B cell (primary cell): ENCODE results near the gene SLC35B2. TPM values are rescaled to one million over a fixed set of nuclear protein-coding genes. Genes with fewer than 3 reads are reported as not detected.

Experiments used
- ATAC-seq: fragments of 200-7000 bp; cut with Tn5 transposase; one replicate; pipeline ENCODE4 v1.10.0; 2021; ENCODE audit warnings: low read depth, mild to moderate bottlenecking, moderate number of reproducible peaks, moderate library complexity
- CTCF ChIA-PET: fragments of 350-600 bp; sonication (Branson Sonifier 250); formaldehyde crosslinking; loops from one replicate; lab custom pipeline; 2021; ENCODE audit warnings: antibody characterized with exemption, inconsistent platforms; lab: Charles Lee
- POLR2A ChIA-PET: fragments of 350-600 bp; sonication (Branson Sonifier 250); formaldehyde crosslinking; loops from one replicate; lab custom pipeline; 2021; ENCODE audit warnings: antibody characterized with exemption; lab: Charles Lee
- DNase-seq: peaks from one replicate; pipeline ENCODE4 v3.0.0; 2013
- H2AFZ ChIP-seq: 2 replicates; pipeline ENCODE4 v1.6.1; 2012; ENCODE audit warnings: mild to moderate bottlenecking, low read depth, low read length; ENCODE audit not compliant: insufficient read depth, poor library complexity, severe bottlenecking
- H3K27ac ChIP-seq, 2 donors: 1 replicate in 1 of 2; 2 replicates in 1 of 2; pipeline ENCODE4 v1.5.1; 2012 to 2013; ENCODE audit warnings: low read length in 2 of 2, mild to moderate bottlenecking in 2 of 2, moderate library complexity in 1 of 2
- H3K27me3 ChIP-seq, 4 experiments: fragments of 200-600 bp in 1 of 4; sonication (generic) in 1 of 4; replicated peaks in 1 of 4; 1 replicate in 2 of 4; 2 replicates in 2 of 4; pipeline versions ENCODE4 v1.6.1 to v1.7.0; 2013 to 2016; ENCODE audit warnings: low read length in 3 of 4, mild to moderate bottlenecking in 2 of 4, mixed read lengths in 1 of 4, moderate library complexity in 1 of 4; ENCODE audit not compliant: insufficient read depth in 4 of 4, control insufficient read depth in 3 of 4; ENCODE audit errors: control extremely low read depth in 1 of 4
- H3K36me3 ChIP-seq, 2 experiments: replicated peaks in 1 of 2; 1 replicate in 1 of 2; 2 replicates in 1 of 2; pipeline versions ENCODE4 v1.6.1 to v1.7.1; 2013; ENCODE audit warnings: low read length in 1 of 2; ENCODE audit not compliant: insufficient read depth in 2 of 2, control insufficient read depth in 1 of 2; ENCODE audit errors: control extremely low read depth in 1 of 2, extremely low read depth in 1 of 2
- H3K4me1 ChIP-seq, 2 donors: fragments of 200-600 bp in 1 of 2; sonication (generic) in 1 of 2; 1 replicate in 1 of 2; 2 replicates in 1 of 2; pipeline versions ENCODE4 v1.5.1 to v1.6.1; 2013 to 2017; ENCODE audit warnings: low read length in 2 of 2; ENCODE audit not compliant: control insufficient read depth in 2 of 2, insufficient read depth in 2 of 2
- H3K4me2 ChIP-seq: replicated peaks from 2 replicates; pipeline ENCODE3; 2012; ENCODE audit warnings: mild to moderate bottlenecking, low read depth, low read length; ENCODE audit not compliant: poor library complexity, severe bottlenecking
- H3K4me3 ChIP-seq, 5 experiments: fragments of 200-600 bp in 1 of 5; sonication (generic) in 1 of 5; 1 replicate in 3 of 5; 2 replicates in 2 of 5; pipeline versions ENCODE4 v1.5.1 to v1.7.0; 2011 to 2016; ENCODE audit warnings: low read length in 4 of 5, mild to moderate bottlenecking in 4 of 5, low read depth in 2 of 5, control low read depth in 1 of 5, moderate library complexity in 1 of 5; ENCODE audit not compliant: insufficient read depth in 1 of 5; ENCODE audit errors: control extremely low read depth in 1 of 5, extremely low read depth in 1 of 5
- H3K79me2 ChIP-seq: fragments of 200-600 bp; sonication (generic); one replicate; pipeline ENCODE4 v1.6.0; 2016; ENCODE audit warnings: low read length; ENCODE audit not compliant: control insufficient read depth, insufficient read depth
- H3K9ac ChIP-seq: fragments of 200-600 bp; sonication (generic); 2 replicates; pipeline ENCODE4 v1.6.1; 2017; ENCODE audit warnings: mild to moderate bottlenecking, low read length, moderate library complexity
- H3K9me3 ChIP-seq, 3 donors: one replicate each; pipeline versions ENCODE4 v1.6.1 to v1.7.1; 2013; ENCODE audit warnings: low read length in 2 of 3; ENCODE audit not compliant: control insufficient read depth in 2 of 3, insufficient read depth in 1 of 3; ENCODE audit errors: control extremely low read depth in 1 of 3
- H4K20me1 ChIP-seq: 2 replicates; pipeline ENCODE4 v1.6.0; 2012; ENCODE audit warnings: mild to moderate bottlenecking, low read length; ENCODE audit not compliant: insufficient read depth, control insufficient read depth, poor library complexity, severe bottlenecking
- H3K27ac Mint-ChIP-seq: one replicate; pipeline ENCODE4 v1.8.0; 2021; ENCODE audit warnings: mixed read lengths
- H3K27me3 Mint-ChIP-seq: one replicate; pipeline ENCODE4 v1.8.0; 2021; ENCODE audit warnings: mixed read lengths
- H3K4me1 Mint-ChIP-seq: one replicate; pipeline ENCODE4 v1.8.0; 2021; ENCODE audit warnings: mixed read lengths
- H3K4me3 Mint-ChIP-seq: one replicate; pipeline ENCODE4 v1.8.0; 2021; ENCODE audit warnings: mixed read lengths
- H3K9me3 Mint-ChIP-seq: one replicate; pipeline ENCODE4 v1.8.0; 2022; ENCODE audit warnings: mixed read lengths; ENCODE audit not compliant: insufficient read depth
- CTCF ChIP-seq: fragments of 200-600 bp; IDR thresholded peaks from one replicate; pipeline ENCODE4 v1.8.0; 2022; ENCODE audit warnings: antibody characterized with exemption, mild to moderate bottlenecking
- EZH2 ChIP-seq: IDR thresholded peaks from 2 replicates; pipeline ENCODE4 v1.6.1; 2012; ENCODE audit warnings: borderline replicate concordance, low read depth, mild to moderate bottlenecking, moderate library complexity, low read length; ENCODE audit not compliant: insufficient read depth, poor library complexity, severe bottlenecking
- WGBS: methylation state at CpG from one replicate; pipeline ENCODE4 v1.1.5; 2013; ENCODE audit warnings: missing lambda C conversion rate; ENCODE audit not compliant: insufficient coverage; 5-methylcytosine and 5-hydroxymethylcytosine counted together
- intact Hi-C: fragments of 100-400 bp; cut with micrococcal nuclease; formaldehyde crosslinking; loops from one replicate; pipeline ENCODE4 v1.10.0; 2022
- polyA plus RNA-seq: library from polyadenylated mRNA; depleted of rRNA; stranded (reverse); fragments of >200 nt; gene quantifications from 2 replicates; pipeline ENCODE4 v1.2.3, GENCODE V29; 2012
- total RNA-seq, 2 donors: library from RNA; stranded (reverse); fragments of 120-200 nt in 1 of 2; gene quantifications; 1 replicate in 1 of 2; 2 replicates in 1 of 2; pipeline versions ENCODE4 v1.2.3 to v1.2.4, GENCODE V29; 2013 to 2022

The SLC35B2 gene
- total and polyA plus RNA-seq, 2 donors (not counting 1 experiment from before 2014, with no cell fraction given), result 30.0 to 35.2 TPM

- Histone ChIP-seq H3K4me3 (no peak overlapping the region), H3K27ac (no peak overlapping the region), H3K9me3 (no peaks in the 10 kb centered on the region), H2AFZ (no peak overlapping the region), H3K36me3 (no peaks in the 10 kb centered on the region), H3K4me2 (no peak overlapping the region), H4K20me1 (no peaks in the 10 kb centered on the region), H3K27me3 (no peaks in the 10 kb centered on the region), H3K4me1 (peaks cover 1 to 3% of the 10 kb centered on the region in 2 donors), H3K79me2 (peaks cover 5% of the 10 kb centered on the region), H3K9ac (no peak overlapping the region)
- 98% methylated on average over 11 of the region's 11 CpGs for WGBS
- POLR2A ChIA-PET, result no interaction called here
- ATAC-seq (no peak), DNase-seq (no peak)
- Mint-ChIP-seq H3K27me3 (no peaks in the 10 kb centered on the region), H3K4me1 (peaks cover 2% of the 10 kb centered on the region), H3K4me3 (no peak overlapping the region), H3K27ac (no peak overlapping the region), H3K9me3 (no peaks in the 10 kb centered on the region)
- TF ChIP-seq EZH2 (no peak), CTCF (no peak)
- CTCF ChIA-PET, result interaction anchor here (0.8 to 1.4 kb wide), 3 partner anchors 11 to 60 kb away, joined by 3 to 6 read pairs (median 3); no protein-coding TSS in a partner anchor
- intact Hi-C loops, result no loop called here
These were observed 27.8 kb downstream of the SLC35B2 start for GRCh38 chr6:44229376-44230033.

- no peaks in the 10 kb centered on the region for H3K27me3 Mint-ChIP-seq
- TF ChIP-seq CTCF (no peak), EZH2 (no peak)
- WGBS, result 98% methylated on average over 4 of the region's 5 CpGs
- Histone ChIP-seq H3K36me3 (no peaks in the 10 kb centered on the region), H3K79me2 (peaks cover 5% of the 10 kb centered on the region), H4K20me1 (no peaks in the 10 kb centered on the region), H2AFZ (no peak overlapping the region), H3K9ac (no peak overlapping the region), H3K27me3 (no peaks in the 10 kb centered on the region), H3K4me2 (no peak overlapping the region), H3K4me1 (peaks cover 7 to 10% of the 10 kb centered on the region in 2 donors), H3K4me3 (no peak overlapping the region), H3K27ac (no peak overlapping the region), H3K9me3 (no peaks in the 10 kb centered on the region)
- H3K4me1 Mint-ChIP-seq, result peaks cover 9% of the 10 kb centered on the region
- no peak for ATAC-seq
- H3K4me3 Mint-ChIP-seq, result no peak overlapping the region
- ChIA-PET POLR2A (interaction anchor here (1.3 kb wide), 1 partner anchor 18 kb away, joined by 3 read pairs; the partner anchor contains the start of gene HSP90AB1), CTCF (no interaction called here)
- no peaks in the 10 kb centered on the region for H3K9me3 Mint-ChIP-seq
- H3K27ac Mint-ChIP-seq, result no peak overlapping the region
- DNase-seq, result no peak
- intact Hi-C loops, result no loop called here
These were observed 28.5 kb downstream of the SLC35B2 start for GRCh38 chr6:44228836-44229235.
